Stimulated activated effector memory CD8-positive, alpha-beta T cell treated with anti-CD3 and anti-CD28 coated beads, Interleukin-12 subunit alpha, Interleukin-12 subunit beta, amount 100 ng/mL, for 72 hours (primary cell): ENCODE measurements around the gene ARMC3.

Source experiments
- ATAC-seq: fragments of 150-1000 bp; cut with Tn5 transposase; 2 replicates; pipeline ENCODE4 v1.10.0; 2021
- DNase-seq, 2 donors: peaks; one replicate each; pipeline ENCODE4 v3.0.0; 2021 to 2022; ENCODE audit warnings: low spot score in 2 of 2
- H3K27ac Mint-ChIP-seq: one replicate; pipeline ENCODE4 v1.8.0; 2022; ENCODE audit warnings: mild to moderate bottlenecking, mixed read lengths
- H3K36me3 Mint-ChIP-seq: one replicate; pipeline ENCODE4 v1.8.0; 2022; ENCODE audit warnings: mild to moderate bottlenecking, mixed read lengths
- H3K4me1 Mint-ChIP-seq: one replicate; pipeline ENCODE4 v1.8.0; 2022; ENCODE audit warnings: mixed read lengths
- H3K4me3 Mint-ChIP-seq: one replicate; pipeline ENCODE4 v1.8.0; 2022; ENCODE audit warnings: mild to moderate bottlenecking, mixed read lengths
- H3K9me3 Mint-ChIP-seq: one replicate; pipeline ENCODE4 v1.8.0; 2022; ENCODE audit warnings: mixed read lengths

The ARMC3 gene

GRCh38 chr10:22998091-22998490, 70.2 kb downstream of the ARMC3 start:
- ATAC-seq (no peak), DNase-seq (no peak)
- no peaks in the 10 kb centered on the region for H3K36me3 Mint-ChIP-seq
- H3K9me3 Mint-ChIP-seq = no peaks in the 10 kb centered on the region
- no peak overlapping the region for H3K27ac Mint-ChIP-seq
- H3K4me3 Mint-ChIP-seq = no peak overlapping the region
- H3K4me1 Mint-ChIP-seq = no peaks in the 10 kb centered on the region

- Mint-ChIP-seq H3K4me3 (no peak overlapping the region), H3K36me3 (no peaks in the 10 kb centered on the region), H3K9me3 (no peaks in the 10 kb centered on the region), H3K27ac (no peak overlapping the region), H3K4me1 (no peaks in the 10 kb centered on the region)
- ATAC-seq (no peak), DNase-seq (no peak)
These were observed 72.1 kb downstream of the ARMC3 start for GRCh38 chr10:22999942-23000341.

GRCh38 chr10:23001901-23002516, 74.2 kb downstream of the ARMC3 start:
- Mint-ChIP-seq H3K36me3 (no peaks in the 10 kb centered on the region), H3K27ac (no peak overlapping the region), H3K4me1 (no peaks in the 10 kb centered on the region), H3K4me3 (no peak overlapping the region), H3K9me3 (no peaks in the 10 kb centered on the region)
- ATAC-seq (no peak), DNase-seq (no peak)

- no peak for DNase-seq
- no peak for ATAC-seq
- H3K9me3 Mint-ChIP-seq = no peaks in the 10 kb centered on the region
- no peaks in the 10 kb centered on the region for H3K36me3 Mint-ChIP-seq
- no peak overlapping the region for H3K4me3 Mint-ChIP-seq
- no peak overlapping the region for H3K27ac Mint-ChIP-seq
- H3K4me1 Mint-ChIP-seq = no peaks in the 10 kb centered on the region
These were observed 77.3 kb downstream of the ARMC3 start for GRCh38 chr10:23005150-23005549.

- DNase-seq (no peak), ATAC-seq (no peak)
- Mint-ChIP-seq H3K27ac (no peak overlapping the region), H3K4me3 (no peak overlapping the region), H3K9me3 (no peaks in the 10 kb centered on the region), H3K36me3 (no peaks in the 10 kb centered on the region), H3K4me1 (no peaks in the 10 kb centered on the region)
These were observed 85.9 kb downstream of the ARMC3 start for GRCh38 chr10:23013581-23014335.

- Mint-ChIP-seq H3K9me3 (no peaks in the 10 kb centered on the region), H3K4me3 (no peak overlapping the region), H3K36me3 (no peaks in the 10 kb centered on the region), H3K4me1 (no peaks in the 10 kb centered on the region), H3K27ac (no peak overlapping the region)
- no peak for ATAC-seq
- DNase-seq = no peak
These were observed 87.3 kb downstream of the ARMC3 start for GRCh38 chr10:23015021-23015707.

- no peaks in the 10 kb centered on the region for H3K4me1 Mint-ChIP-seq
- no peak overlapping the region for H3K4me3 Mint-ChIP-seq
- no peaks in the 10 kb centered on the region for H3K9me3 Mint-ChIP-seq
- ATAC-seq = no peak
- no peaks in the 10 kb centered on the region for H3K36me3 Mint-ChIP-seq
- no peak for DNase-seq
- H3K27ac Mint-ChIP-seq = no peak overlapping the region
These were observed 88.8 kb downstream of the ARMC3 start for GRCh38 chr10:23016636-23017035.

- Mint-ChIP-seq H3K36me3 (no peaks in the 10 kb centered on the region), H3K9me3 (peaks cover 10% of the 10 kb centered on the region), H3K4me3 (no peak overlapping the region), H3K4me1 (no peaks in the 10 kb centered on the region), H3K27ac (no peak overlapping the region)
- ATAC-seq (no peak), DNase-seq (no peak)
These were observed 91.8 kb downstream of the ARMC3 start for GRCh38 chr10:23019633-23020032.

GRCh38 chr10:23021430-23021829, 93.6 kb downstream of the ARMC3 start:
- H3K4me3 Mint-ChIP-seq = no peak overlapping the region
- H3K9me3 Mint-ChIP-seq = peaks cover 10% of the 10 kb centered on the region
- H3K36me3 Mint-ChIP-seq = no peaks in the 10 kb centered on the region
- DNase-seq (no peak), ATAC-seq (no peak)
- H3K27ac Mint-ChIP-seq = no peak overlapping the region
- no peaks in the 10 kb centered on the region for H3K4me1 Mint-ChIP-seq

- peaks cover 10% of the 10 kb centered on the region for H3K9me3 Mint-ChIP-seq
- no peak overlapping the region for H3K4me3 Mint-ChIP-seq
- no peaks in the 10 kb centered on the region for H3K36me3 Mint-ChIP-seq
- no peak overlapping the region for H3K27ac Mint-ChIP-seq
- DNase-seq (no peak), ATAC-seq (no peak)
- no peaks in the 10 kb centered on the region for H3K4me1 Mint-ChIP-seq
These were observed 96.1 kb downstream of the ARMC3 start for GRCh38 chr10:23024002-23024401.

- no peak overlapping the region for H3K27ac Mint-ChIP-seq
- no peaks in the 10 kb centered on the region for H3K4me1 Mint-ChIP-seq
These were observed 103.5 kb downstream of the ARMC3 start for GRCh38 chr10:23031318-23031717.

GRCh38 chr10:23034790-23035189, 106.9 kb downstream of the ARMC3 start:
- H3K36me3 Mint-ChIP-seq = no peaks in the 10 kb centered on the region
- no peak overlapping the region for H3K4me3 Mint-ChIP-seq
- ATAC-seq (no peak), DNase-seq (no peak)
- no peak overlapping the region for H3K27ac Mint-ChIP-seq
- no peaks in the 10 kb centered on the region for H3K4me1 Mint-ChIP-seq
- no peaks in the 10 kb centered on the region for H3K9me3 Mint-ChIP-seq

More at GRCh38 chr10:23031318-23031717, 103.5 kb downstream of the ARMC3 start:
- Mint-ChIP-seq H3K4me3 (no peak overlapping the region), H3K9me3 (no peaks in the 10 kb centered on the region), H3K36me3 (no peaks in the 10 kb centered on the region)
- no peak for DNase-seq
- no peak for ATAC-seq

GRCh38 chr10:23035569-23035968, 107.7 kb downstream of the ARMC3 start:
- Mint-ChIP-seq H3K27ac (no peak overlapping the region), H3K4me3 (no peak overlapping the region), H3K36me3 (no peaks in the 10 kb centered on the region), H3K9me3 (no peaks in the 10 kb centered on the region), H3K4me1 (no peaks in the 10 kb centered on the region)
- ATAC-seq = no peak
- DNase-seq = no peak

GRCh38 chr10:23037152-23037551, 109.3 kb downstream of the ARMC3 start:
- H3K4me1 Mint-ChIP-seq = no peaks in the 10 kb centered on the region
- H3K4me3 Mint-ChIP-seq = no peak overlapping the region
- H3K27ac Mint-ChIP-seq = no peak overlapping the region
- H3K36me3 Mint-ChIP-seq = no peaks in the 10 kb centered on the region
- DNase-seq = no peak
- ATAC-seq = no peak
- H3K9me3 Mint-ChIP-seq = no peaks in the 10 kb centered on the region

GRCh38 chr10:23037561-23037960, 109.7 kb downstream of the ARMC3 start:
- no peak overlapping the region for H3K4me3 Mint-ChIP-seq
- no peaks in the 10 kb centered on the region for H3K9me3 Mint-ChIP-seq
- H3K4me1 Mint-ChIP-seq = no peaks in the 10 kb centered on the region
- no peaks in the 10 kb centered on the region for H3K36me3 Mint-ChIP-seq
- DNase-seq = no peak
- ATAC-seq = no peak
- no peak overlapping the region for H3K27ac Mint-ChIP-seq

- Mint-ChIP-seq H3K9me3 (no peaks in the 10 kb centered on the region), H3K36me3 (no peaks in the 10 kb centered on the region), H3K4me3 (no peak overlapping the region), H3K27ac (no peak overlapping the region), H3K4me1 (no peaks in the 10 kb centered on the region)
- ATAC-seq (no peak), DNase-seq (no peak)
These were observed 110.3 kb downstream of the ARMC3 start for GRCh38 chr10:23038172-23038571.
